Measurements from ENCODE around the gene DGKQ. TPM values are rescaled to one million over a fixed set of nuclear protein-coding genes. Genes with fewer than 3 reads are reported as not detected.

Gene DGKQ
- total and polyA plus RNA-seq, 9 of the 15 experiments (the other 6 are each of a cell fraction or from before 2014, with no cell fraction given): 0.17 to 22.0 (median 5.6) TPM

DNA sequence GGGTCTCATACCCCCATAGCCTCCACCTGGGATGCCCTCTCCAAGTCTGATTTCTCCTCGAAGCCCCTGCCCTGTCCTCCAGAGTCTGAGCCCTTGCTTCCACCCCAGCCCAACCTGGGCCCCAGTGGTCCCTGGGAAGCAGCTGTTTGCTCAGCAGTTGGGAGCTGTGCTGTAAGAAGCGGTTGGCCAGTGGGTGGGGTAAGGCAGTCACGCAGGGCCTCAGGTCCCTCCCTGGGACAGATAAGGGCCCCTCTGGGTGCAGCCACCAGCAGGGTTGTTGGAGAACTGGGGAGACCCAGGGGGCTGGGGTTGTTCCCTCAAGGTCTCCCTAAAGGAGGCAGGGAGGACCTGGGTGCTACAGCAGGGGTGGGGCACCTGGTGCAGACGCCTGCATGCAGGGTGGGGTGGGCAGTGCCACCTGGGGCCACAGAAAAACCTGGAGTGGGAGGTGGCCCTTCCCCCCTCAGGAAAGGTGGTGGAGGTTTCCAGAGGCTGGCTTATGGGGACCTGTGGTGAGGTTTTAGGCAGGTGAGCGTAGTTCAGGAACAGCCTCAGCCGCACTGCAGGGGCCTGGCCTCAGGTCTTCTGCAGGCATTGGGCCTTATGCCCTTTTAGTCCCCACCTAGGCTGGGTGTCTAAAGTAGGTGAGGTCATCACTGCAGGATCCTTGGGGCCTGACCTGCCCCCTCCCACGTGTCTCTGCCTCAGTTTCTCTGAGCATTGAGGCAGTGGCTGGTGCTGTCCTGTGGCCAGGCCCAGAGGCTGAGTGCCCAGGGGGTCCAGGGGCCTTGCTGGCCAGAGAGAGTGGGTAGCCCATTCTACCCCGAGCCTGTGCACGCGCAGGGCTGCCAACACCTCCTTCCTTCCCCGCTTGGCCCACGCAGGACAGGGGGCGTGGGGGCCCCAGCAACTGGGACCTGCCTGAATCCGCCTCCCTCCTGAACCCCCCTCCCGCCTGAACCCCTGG is 22.9 kb upstream of the DGKQ start (continued):
- TF ChIP-seq MGA (IDR thresholded peaks at IDR 0.05) (peak; percentile 41), ZFX (CRISPR knock-in tag; IDR thresholded peaks at IDR 0.05) (peak; percentile 59), TAL1 (IDR thresholded peaks at IDR 0.05) (0 out of 2 replicates have a peak, but pooled peaks have one; percentile 8), CBX3 (IDR thresholded peaks at IDR 0.05; ENCODE audit: borderline replicate concordance in 1 of 2, low read length in 2 of 2) (0 out of 3 replicates have a peak, but pooled peaks of 1 of the 2 experiments have one; percentile 8), GATAD2B (IDR thresholded peaks at IDR 0.05; ENCODE audit: borderline replicate concordance) (peak; percentile 50; the same call in 1 of the 2 replicates), POLR2AphosphoS5 (IDR thresholded peaks at IDR 0.05; ENCODE audit: control insufficient read depth, insufficient read depth, low read depth, low read length) (peak; percentile 52), MAFG (tag; conservative IDR thresholded peaks at IDR 0.05) (no peak), TAF1 (IDR thresholded peaks at IDR 0.05; ENCODE audit: control insufficient read depth, extremely low read depth, insufficient read depth, low read length, severe bottlenecking) (peak; percentile 52), CREM (IDR thresholded peaks at IDR 0.05; ENCODE audit: low read depth) (peak; percentile 67; the same call in 1 of the 2 replicates), FOXK2 (conservative IDR thresholded peaks at IDR 0.05 in 1 of 2, IDR thresholded peaks at IDR 0.05 in 1 of 2; ENCODE audit: low read depth in 2 of 2) (peak in 1 of 2 experiments; percentile 93; a peak in 2 of 4 replicates)
